T1000 (cell line): ENCODE results near the gene NAA38.
"Not testable (repeated sequence)": the region's sequence is repeated elsewhere in the genome, so short reads cannot be mapped to it uniquely, and the experiment has no call there.

Source experiments
- DNase-seq: peaks from one replicate; lab custom pipeline; 2025; ENCODE audit warnings: mixed read lengths; lab: John Stamatoyannopoulos, UW

NAA38 gene

GRCh38 chr17:7881276-7882054 is 24.1 kb upstream of the NAA38 start:
- DNase-seq: no peak

- no peak for DNase-seq
These were observed 22.9 kb upstream of the NAA38 start for GRCh38 chr17:7880076-7880868.

DNA sequence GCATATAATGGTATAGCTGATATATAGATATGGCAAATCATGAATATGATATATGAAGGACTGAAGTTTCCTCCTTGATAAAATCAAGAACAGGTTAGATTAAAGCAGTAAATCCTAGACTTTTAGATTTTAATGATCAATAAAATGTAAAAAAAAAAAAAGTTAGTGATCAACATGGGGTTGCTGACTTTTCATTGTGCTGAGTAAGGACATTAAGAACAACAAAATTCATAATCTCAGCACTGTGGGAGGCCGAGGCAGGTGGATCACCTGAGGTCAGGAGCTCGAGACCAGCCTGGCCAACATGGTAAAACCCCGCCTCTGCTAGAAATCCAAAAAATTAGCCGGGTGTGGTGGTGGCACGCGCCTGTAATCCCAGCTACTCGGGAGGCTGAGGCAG is 20.9 kb upstream of the NAA38 start:
- DNase-seq: no peak

GRCh38 chr17:7875804-7876370 is 18.5 kb upstream of the NAA38 start:
- DNase-seq: no peak

- no peak for DNase-seq
These were observed 15.7 kb upstream of the NAA38 start for GRCh38 chr17:7873051-7873450.

- no peak for DNase-seq
These were observed 10.5 kb upstream of the NAA38 start for GRCh38 chr17:7867881-7868329.

GRCh38 chr17:7864995-7865650 is 7.8 kb upstream of the NAA38 start:
- no peak for DNase-seq

DNA sequence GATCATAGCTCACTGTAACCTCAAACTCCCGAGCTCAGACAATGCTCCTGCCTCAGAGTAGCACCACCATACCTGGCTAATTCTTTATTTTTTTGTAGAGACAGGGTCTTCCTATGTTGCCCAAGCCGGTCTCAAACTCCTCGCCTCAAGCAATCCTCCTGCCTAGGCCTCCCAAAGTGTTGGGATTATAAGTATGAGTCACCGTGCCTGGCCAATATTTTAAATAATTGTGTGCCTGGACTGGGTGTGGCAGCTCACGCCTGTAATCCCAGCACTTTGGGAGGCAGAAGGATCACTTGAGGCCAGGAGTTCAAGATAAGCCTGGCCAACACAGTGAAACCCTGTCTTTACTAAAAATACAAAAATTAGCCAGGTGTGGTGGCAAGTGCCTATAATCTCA is 7.0 kb upstream of the NAA38 start:
- DNase-seq: not testable (repeated sequence)

DNA sequence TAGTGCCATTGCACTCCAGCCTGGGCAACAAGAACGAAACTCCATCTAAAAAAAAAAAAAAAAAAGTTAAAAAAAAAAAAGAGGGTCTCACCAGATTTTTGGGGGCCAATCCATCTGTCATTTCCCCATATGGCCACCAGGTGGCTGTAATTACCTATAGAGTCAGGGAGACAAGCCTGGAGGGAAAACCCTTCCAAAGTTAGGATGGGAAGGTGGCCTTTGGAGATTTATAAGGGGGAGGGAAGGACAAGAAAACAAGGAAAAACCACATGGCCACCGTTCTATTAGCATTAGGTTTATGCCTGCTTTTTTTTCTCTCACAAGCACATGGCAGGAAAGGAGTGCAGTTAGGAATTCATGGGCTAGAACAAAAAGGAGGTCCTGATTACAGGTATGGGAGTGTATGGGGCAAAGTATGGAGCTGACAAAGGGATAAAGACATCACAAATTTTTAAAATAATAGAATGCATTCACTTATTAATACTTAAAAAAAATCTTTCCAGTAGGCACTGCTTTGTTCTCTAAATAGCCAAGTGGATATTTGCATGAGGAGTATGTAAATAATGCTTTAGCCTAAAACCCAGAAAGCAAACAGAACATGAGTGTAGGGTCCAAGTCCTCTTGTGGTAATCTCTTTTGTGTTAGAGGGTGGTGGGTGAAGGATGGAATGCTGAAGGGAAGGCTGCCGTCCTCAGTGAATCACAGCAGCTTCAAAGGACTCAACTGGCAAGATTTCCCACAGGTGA is 5.5 kb upstream of the NAA38 start:
- DNase-seq: peak; percentile 11

- DNase-seq: no peak
These were observed 1.7 kb upstream of the NAA38 start for GRCh38 chr17:7859028-7859427.

GRCh38 chr17:7858522-7858810 is 1.1 kb upstream of the NAA38 start:
- peak; percentile 22 for DNase-seq

GRCh38 chr17:7857713-7858521 is 558 bp upstream of the NAA38 start, which contains the start of gene CYB5D1:
Gene CYB5D1 (plus strand): TSS chr17:7858003. CDS start chr17:7858135, 132 bp downstream.
- DNase-seq: peak; percentile 92

DNA sequence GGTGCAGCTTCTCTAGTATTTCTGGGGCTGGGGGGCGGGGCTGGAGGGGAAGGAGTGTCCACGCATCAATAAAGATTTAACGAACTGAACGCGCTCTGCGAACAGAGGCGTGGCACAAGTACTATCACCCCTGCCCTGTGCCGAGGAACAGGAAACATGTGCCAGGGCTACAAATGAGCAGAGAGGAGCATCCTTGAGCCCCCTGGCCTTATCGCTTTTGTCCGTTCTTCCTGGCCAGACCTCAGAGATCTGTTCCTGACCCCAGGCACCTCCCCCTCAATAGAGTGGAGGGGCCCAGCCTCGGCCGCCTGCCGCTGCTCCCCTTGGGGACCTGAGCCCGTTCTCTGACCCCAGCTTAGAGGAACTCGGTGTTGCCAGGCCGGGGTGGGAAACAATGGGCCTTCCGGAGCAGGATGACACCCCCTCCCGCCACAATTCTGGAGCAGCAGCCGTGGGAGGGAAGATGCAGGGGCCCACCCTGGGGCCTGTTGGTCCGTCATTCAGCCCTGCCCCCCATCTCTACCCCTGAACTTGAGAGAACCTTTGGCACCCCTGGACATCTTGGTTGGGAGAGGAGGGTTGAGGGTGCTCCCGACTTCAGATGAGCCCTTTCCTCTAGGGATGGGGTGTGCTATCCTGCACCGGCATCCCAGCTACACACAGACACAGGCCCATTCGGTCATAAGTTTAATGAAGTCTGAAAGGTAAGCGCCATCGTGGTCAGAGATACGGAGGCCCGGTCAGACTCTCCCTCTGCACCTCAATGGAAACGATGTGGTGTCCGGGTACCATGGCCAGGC is 1.1 kb downstream of the NAA38 start:
- peak; percentile 22 for DNase-seq

GRCh38 chr17:7855660-7856010 is 1.7 kb downstream of the NAA38 start:
- DNase-seq: no peak

- DNase-seq: no peak
These were observed 2.3 kb downstream of the NAA38 start, which contains the start of gene TMEM88 for GRCh38 chr17:7854851-7855659. Gene TMEM88 (plus strand): TSS chr17:7855066. CDS start chr17:7855075, 9 bp downstream.

DNA sequence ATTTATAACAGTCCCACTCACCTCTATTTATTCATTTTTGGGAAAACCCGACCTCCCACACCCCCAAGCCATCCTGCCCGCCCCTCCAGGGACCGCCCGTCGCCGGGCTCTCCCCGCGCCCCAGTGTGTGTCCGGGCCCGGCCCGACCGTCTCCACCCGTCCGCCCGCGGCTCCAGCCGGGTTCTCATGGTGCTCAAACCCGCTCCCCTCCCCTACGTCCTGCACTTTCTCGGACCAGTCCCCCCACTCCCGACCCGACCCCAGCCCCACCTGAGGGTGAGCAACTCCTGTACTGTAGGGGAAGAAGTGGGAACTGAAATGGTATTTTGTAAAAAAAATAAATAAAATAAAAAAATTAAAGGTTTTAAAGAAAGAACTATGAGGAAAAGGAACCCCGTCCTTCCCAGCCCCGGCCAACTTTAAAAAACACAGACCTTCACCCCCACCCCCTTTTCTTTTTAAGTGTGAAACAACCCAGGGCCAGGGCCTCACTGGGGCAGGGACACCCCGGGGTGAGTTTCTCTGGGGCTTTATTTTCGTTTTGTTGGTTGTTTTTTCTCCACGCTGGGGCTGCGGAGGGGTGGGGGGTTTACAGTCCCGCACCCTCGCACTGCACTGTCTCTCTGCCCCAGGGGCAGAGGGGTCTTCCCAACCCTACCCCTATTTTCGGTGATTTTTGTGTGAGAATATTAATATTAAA is 3.1 kb downstream of the NAA38 start:
- DNase-seq: no peak

DNA sequence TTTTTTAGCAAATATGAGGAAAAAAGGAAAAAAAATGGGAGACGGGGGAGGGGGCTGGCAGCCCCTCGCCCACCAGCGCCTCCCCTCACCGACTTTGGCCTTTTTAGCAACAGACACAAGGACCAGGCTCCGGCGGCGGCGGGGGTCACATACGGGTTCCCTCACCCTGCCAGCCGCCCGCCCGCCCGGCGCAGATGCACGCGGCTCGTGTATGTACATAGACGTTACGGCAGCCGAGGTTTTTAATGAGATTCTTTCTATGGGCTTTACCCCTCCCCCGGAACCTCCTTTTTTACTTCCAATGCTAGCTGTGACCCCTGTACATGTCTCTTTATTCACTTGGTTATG is 3.7 kb downstream of the NAA38 start:
- DNase-seq: no peak

- DNase-seq: no peak
These were observed 4.3 kb downstream of the NAA38 start for GRCh38 chr17:7852919-7853690.
